ENCODE measurements around the gene SLC36A2. TPM values are rescaled to one million over a fixed set of nuclear protein-coding genes. Genes with fewer than 3 reads are reported as not detected.
"Not testable (repeated sequence)": the region's sequence is repeated elsewhere in the genome, so short reads cannot be mapped to it uniquely, and the experiment has no call there.

SLC36A2 gene
- total and polyA plus RNA-seq, 12 donors: 0.06 to 0.17 (median 0.07) TPM; not detected in 9

DNA sequence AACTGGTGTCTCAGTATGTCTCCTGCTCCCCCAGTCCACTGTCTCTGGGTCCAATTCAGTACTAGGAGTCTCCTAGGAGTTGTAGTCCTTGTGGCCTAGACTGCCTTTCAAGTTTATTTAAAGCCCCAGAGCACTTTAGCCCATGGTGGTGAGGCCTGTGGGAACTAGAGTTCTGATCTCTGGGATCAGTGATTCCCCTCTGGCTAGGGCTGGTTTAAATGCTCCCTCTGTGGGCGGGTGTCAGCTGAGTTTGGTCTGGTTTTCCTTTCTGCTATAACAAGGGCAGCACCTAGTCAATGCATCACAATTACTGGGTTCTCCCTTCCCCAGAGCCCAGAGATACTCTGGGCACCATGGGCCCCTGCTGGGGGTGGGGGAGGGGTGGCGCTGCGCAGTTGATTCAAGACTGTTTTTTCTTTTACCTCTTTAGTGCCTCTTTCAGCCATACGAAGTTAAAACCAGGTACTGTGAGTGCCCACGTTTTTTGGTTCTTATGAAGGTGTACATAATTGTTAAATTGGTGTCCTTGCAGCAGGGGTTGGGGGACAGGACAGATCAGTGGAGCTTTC, 34.5 kb downstream of the SLC36A2 start:
- Histone ChIP-seq H3K4me1 (replicated peaks in 1 of 2) (no peaks in the 10 kb centered on the region), H3K4me3 (no peak overlapping the region), H3K27me3 (no peaks in the 10 kb centered on the region), H3K36me3 (replicated peaks in 1 of 2) (no peaks in the 10 kb centered on the region), H3K27ac (no peak overlapping the region), H3K9me3 (replicated peaks in 1 of 3) (no peaks in the 10 kb centered on the region)
- no peak for DNase-seq
- 73 to 79% (median 74%) methylated on average over 5 of the region's 5 CpGs for WGBS, 4 donors
- TF ChIP-seq CTCF (IDR thresholded peaks at IDR 0.05): no peak
- no peak for TF ChIP-seq POLR2A (IDR thresholded peaks at IDR 0.05)
- intact Hi-C loops (cut with DNase I): no loop called here

DNA sequence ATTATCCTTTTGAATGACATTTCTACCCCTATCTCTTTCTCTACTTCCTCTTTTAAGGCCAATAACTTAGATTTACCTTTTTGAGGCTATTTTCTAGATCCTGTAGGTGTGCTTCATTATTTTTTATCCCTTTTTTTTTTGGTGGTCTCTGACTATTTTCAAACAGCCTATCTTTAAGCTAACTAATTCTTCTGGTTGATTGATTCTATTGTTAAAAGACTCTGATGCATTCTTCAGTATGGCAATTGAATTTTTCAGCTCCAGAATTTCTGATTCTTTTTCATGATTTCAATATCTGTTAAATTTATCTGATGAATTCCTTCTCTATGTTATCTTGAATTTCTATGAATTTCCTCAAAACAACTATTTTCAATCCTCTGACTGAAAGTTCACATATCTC, 36.4 kb downstream of the SLC36A2 start:
- no peaks in the 10 kb centered on the region for H3K9me3 ChIP-seq (replicated peaks in 1 of 3)
- H3K4me3 ChIP-seq: no peak overlapping the region
- no peaks in the 10 kb centered on the region for H3K36me3 ChIP-seq (replicated peaks in 1 of 2)
- no peak overlapping the region for H3K27ac ChIP-seq
- no peak for DNase-seq
- H3K4me1 ChIP-seq (replicated peaks in 1 of 2): no peaks in the 10 kb centered on the region
- H3K27me3 ChIP-seq: no peaks in the 10 kb centered on the region
- no peak for TF ChIP-seq CTCF (IDR thresholded peaks at IDR 0.05)
- TF ChIP-seq POLR2A (IDR thresholded peaks at IDR 0.05): no peak
- intact Hi-C loops (cut with DNase I): no loop called here

DNA sequence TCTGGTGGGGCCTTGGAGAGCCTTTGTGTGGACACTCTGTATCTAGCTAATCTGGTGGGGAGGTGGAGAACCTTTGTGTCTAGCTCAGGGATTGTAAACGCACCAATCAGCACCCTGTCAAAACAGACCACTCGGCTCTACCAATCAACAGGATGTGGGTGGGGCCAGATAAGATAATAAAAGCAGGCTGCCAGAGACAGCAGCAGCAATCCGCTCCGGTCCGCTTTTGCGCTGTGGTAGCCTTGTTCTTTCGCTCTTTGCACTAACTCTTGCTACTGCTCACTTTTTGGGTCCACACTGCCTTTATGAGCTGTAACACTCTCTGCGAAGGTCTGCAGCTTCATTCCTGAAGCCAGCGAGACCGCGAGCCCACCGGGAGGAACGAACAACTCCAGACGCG, 37.5 kb downstream of the SLC36A2 start:
- H3K4me1 ChIP-seq (replicated peaks in 1 of 2); H3K9me3 ChIP-seq (replicated peaks in 1 of 3); H3K27me3 ChIP-seq; H3K27ac ChIP-seq; intact Hi-C loops (cut with DNase I); DNase-seq; H3K4me3 ChIP-seq; H3K36me3 ChIP-seq (replicated peaks in 1 of 2): not testable (repeated sequence)
- 83 to 94% (median 87%) methylated on average over 8 to 15 of the region's 15 CpGs for WGBS, 4 donors

GRCh38 chr5:151309266-151309665, 38.1 kb downstream of the SLC36A2 start:
- H3K9me3 ChIP-seq (replicated peaks in 1 of 3); DNase-seq: not testable (repeated sequence)
- 90 to 97% (median 94%) methylated on average over 2 to 27 of the region's 27 CpGs for WGBS, 4 donors

GRCh38 chr5:151303666-151304065, 43.7 kb downstream of the SLC36A2 start, which contains the start of gene SLC36A3:
SLC36A3 (minus strand) TSS chr5:151303766; CDS start chr5:151303354, 412 bp downstream.
- intact Hi-C loops (cut with DNase I): no loop called here
- H3K4me3 ChIP-seq: no peak within 1 kb of the TSS
- DNase-seq: no peak
- 74 to 100% (median 86%) methylated on average over 2 of the region's 2 CpGs for WGBS, 4 donors
- no peaks in the 10 kb centered on the region for H3K27me3 ChIP-seq
- H3K9me3 ChIP-seq (replicated peaks in 1 of 3): no peaks in the 10 kb centered on the region
- H3K27ac ChIP-seq: no peak within 1 kb of the TSS
- H3K4me1 ChIP-seq (replicated peaks in 1 of 2): no peaks in the 10 kb centered on the region
- H3K36me3 ChIP-seq (replicated peaks in 1 of 2): no peaks in the 10 kb centered on the region
- TF ChIP-seq CTCF (IDR thresholded peaks at IDR 0.05): no peak
- TF ChIP-seq POLR2A (IDR thresholded peaks at IDR 0.05): no peak

More at GRCh38 chr5:151309266-151309665, 38.1 kb downstream of the SLC36A2 start:
- H3K27ac ChIP-seq; H3K36me3 ChIP-seq (replicated peaks in 1 of 2); H3K4me3 ChIP-seq; H3K27me3 ChIP-seq; intact Hi-C loops (cut with DNase I); H3K4me1 ChIP-seq (replicated peaks in 1 of 2): not testable (repeated sequence)

Measured in adrenal gland (tissue), 12 donors.